Posterior cingulate gyrus (tissue), 11 donors: ENCODE measurements around the gene PPP1R9B.

Experiments used
- DNase-seq, 10 donors: peaks; one replicate each; pipeline versions ENCODE4 v3.0.0 to v3.0.0-alpha.2; 2020 to 2021; ENCODE audit warnings: mixed read lengths in 3 of 10
- intact Hi-C: fragments of 100-400 bp; cut with DNase I; formaldehyde crosslinking; loops from one replicate; pipeline ENCODE4 v1.15.1; 2023

PPP1R9B gene

GRCh38 chr17:50133028-50133768 is 17.3 kb downstream of the PPP1R9B start:
- DNase-seq, result peak in 1 of 10 donors; percentile 85
- intact Hi-C loops, result loop anchor here (10.0 kb wide), 1 partner anchor 162 kb away; no protein-coding TSS in a partner anchor

- no peak for DNase-seq
- intact Hi-C loops, result loop anchor here (10.0 kb wide), 1 partner anchor 163 kb away; no protein-coding TSS in a partner anchor
These were observed 18.2 kb downstream of the PPP1R9B start for GRCh38 chr17:50132104-50132794.

- DNase-seq, result no peak
- intact Hi-C loops, result loop anchor here (10.0 kb wide), 1 partner anchor 164 kb away; no protein-coding TSS in a partner anchor
These were observed 19.7 kb downstream of the PPP1R9B start for GRCh38 chr17:50130559-50131305.

- DNase-seq, result peak in 3 of 10 donors; percentile 88 to 93 (median 90)
- intact Hi-C loops, result loop anchor here (10.0 kb wide), 1 partner anchor 165 kb away; no protein-coding TSS in a partner anchor
These were observed 20.5 kb downstream of the PPP1R9B start, which contains the start of gene SAMD14 for GRCh38 chr17:50129728-50130558. Gene SAMD14 (minus strand): TSS chr17:50130160. CDS start chr17:50124959, 5,201 bp downstream.

GRCh38 chr17:50129353-50129727 is 21.1 kb downstream of the PPP1R9B start:
- intact Hi-C loops, result no loop called here
- DNase-seq, result peak in 1 of 10 donors; percentile 79

- intact Hi-C loops, result no loop called here
- peak in 1 of 10 donors; percentile 84 for DNase-seq
These were observed 21.8 kb downstream of the PPP1R9B start for GRCh38 chr17:50128441-50129352.

GRCh38 chr17:50127697-50128361 is 22.6 kb downstream of the PPP1R9B start:
- intact Hi-C loops, result no loop called here
- no peak for DNase-seq

GRCh38 chr17:50125420-50125997 is 25.0 kb downstream of the PPP1R9B start:
- peak in 2 of 10 donors; percentile 57 to 91 for DNase-seq
- intact Hi-C loops, result no loop called here

GRCh38 chr17:50123649-50124349 is 26.7 kb downstream of the PPP1R9B start:
- peak in 2 of 10 donors; percentile 86 to 87 for DNase-seq
- intact Hi-C loops, result no loop called here

- intact Hi-C loops, result no loop called here
- no peak for DNase-seq
These were observed 27.5 kb downstream of the PPP1R9B start for GRCh38 chr17:50122945-50123344.

- intact Hi-C loops, result no loop called here
- DNase-seq, result no peak
These were observed 29.8 kb downstream of the PPP1R9B start for GRCh38 chr17:50120475-50121253.

GRCh38 chr17:50118828-50119218 is 31.7 kb downstream of the PPP1R9B start:
- DNase-seq, result no peak
- intact Hi-C loops, result no loop called here

GRCh38 chr17:50118076-50118827 is 32.2 kb downstream of the PPP1R9B start:
- intact Hi-C loops, result no loop called here
- peak in 1 of 10 donors; percentile 73 for DNase-seq

- peak in 5 of 10 donors; percentile 43 to 93 (median 88) for DNase-seq
- intact Hi-C loops, result no loop called here
These were observed 33.0 kb downstream of the PPP1R9B start for GRCh38 chr17:50117202-50118051.

GRCh38 chr17:50115756-50116155 is 34.7 kb downstream of the PPP1R9B start:
- intact Hi-C loops, result no loop called here
- no peak for DNase-seq
